ENCODE measurements around the gene TREH. TPM values are rescaled to one million over a fixed set of nuclear protein-coding genes. Genes with fewer than 3 reads are reported as not detected.
"Not testable (repeated sequence)": the region's sequence is repeated elsewhere in the genome, so short reads cannot be mapped to it uniquely, and the experiment has no call there.

The TREH gene
- total RNA-seq = not detected in 2 replicates

GRCh38 chr11:118679483-118679882 is at the start of gene TREH:
Gene TREH (minus strand): TSS chr11:118679650. CDS start chr11:118679627, 23 bp downstream.
- DNase-seq (ENCODE audit: low read depth in 2 of 2) = no peak

GRCh38 chr11:118728112-118728511 is 48.7 kb upstream of the TREH start:
- not testable (repeated sequence) for DNase-seq (ENCODE audit: low read depth in 2 of 2)

- DNase-seq (ENCODE audit: low read depth in 2 of 2) = not testable (repeated sequence)
Observed at GRCh38 chr11:118727721-118728066, 48.2 kb upstream of the TREH start.

- not testable (repeated sequence) for DNase-seq (ENCODE audit: low read depth in 2 of 2)
Observed at GRCh38 chr11:118727001-118727720, 47.7 kb upstream of the TREH start.

GRCh38 chr11:118721478-118722015 is 42.1 kb upstream of the TREH start:
- DNase-seq (ENCODE audit: low read depth in 2 of 2) = not testable (repeated sequence)

- not testable (repeated sequence) for DNase-seq (ENCODE audit: low read depth in 2 of 2)
Observed at GRCh38 chr11:118720740-118721139, 41.3 kb upstream of the TREH start.

GRCh38 chr11:118720078-118720477 is 40.6 kb upstream of the TREH start:
- not testable (repeated sequence) for DNase-seq (ENCODE audit: low read depth in 2 of 2)

- DNase-seq (ENCODE audit: low read depth in 2 of 2) = not testable (repeated sequence)
Observed at GRCh38 chr11:118718562-118718961, 39.1 kb upstream of the TREH start.

- DNase-seq (ENCODE audit: low read depth in 2 of 2) = not testable (repeated sequence)
Observed at GRCh38 chr11:118717733-118718132, 38.3 kb upstream of the TREH start.

- DNase-seq (ENCODE audit: low read depth in 2 of 2) = not testable (repeated sequence)
Observed at GRCh38 chr11:118717221-118717620, 37.8 kb upstream of the TREH start.

GRCh38 chr11:118715837-118716260 is 36.4 kb upstream of the TREH start:
- peak in 1 of 2 donors; percentile 22 for DNase-seq (ENCODE audit: low read depth in 2 of 2)

- no peak for DNase-seq (ENCODE audit: low read depth in 2 of 2)
Observed at GRCh38 chr11:118715245-118715831, 35.9 kb upstream of the TREH start.

- DNase-seq (ENCODE audit: low read depth in 2 of 2) = no peak
Observed at GRCh38 chr11:118714816-118715215, 35.4 kb upstream of the TREH start.

- not testable (repeated sequence) for DNase-seq (ENCODE audit: low read depth in 2 of 2)
Observed at GRCh38 chr11:118714416-118714815, 35.0 kb upstream of the TREH start.

- DNase-seq (ENCODE audit: low read depth in 2 of 2) = no peak
Observed at GRCh38 chr11:118708296-118708695, 28.8 kb upstream of the TREH start.

GRCh38 chr11:118706546-118706825 is 27.0 kb upstream of the TREH start:
- DNase-seq (ENCODE audit: low read depth in 2 of 2) = no peak

GRCh38 chr11:118705791-118706545 is 26.5 kb upstream of the TREH start:
- no peak for DNase-seq (ENCODE audit: low read depth in 2 of 2)

- DNase-seq (ENCODE audit: low read depth in 2 of 2) = no peak
Observed at GRCh38 chr11:118705111-118705741, 25.8 kb upstream of the TREH start.

- no peak for DNase-seq (ENCODE audit: low read depth in 2 of 2)
Observed at GRCh38 chr11:118703563-118704106, 24.2 kb upstream of the TREH start.

- no peak for DNase-seq (ENCODE audit: low read depth in 2 of 2)
Observed at GRCh38 chr11:118699506-118700220, 20.2 kb upstream of the TREH start.

GRCh38 chr11:118697346-118697745 is 17.9 kb upstream of the TREH start:
- no peak for DNase-seq (ENCODE audit: low read depth in 2 of 2)
